ENCODE results near the gene UBE2H. TPM values are rescaled to one million over a fixed set of nuclear protein-coding genes. Genes with fewer than 3 reads are reported as not detected.
"Not testable (repeated sequence)": the region's sequence is repeated elsewhere in the genome, so short reads cannot be mapped to it uniquely, and the experiment has no call there.

The UBE2H gene
- total RNA-seq, 1 donor from 2014 or later: 104 TPM

GRCh38 chr7:129799350-129799955, 153.3 kb downstream of the UBE2H start:
- TF ChIP-seq CTCF (IDR thresholded peaks at IDR 0.05; ENCODE audit: unreplicated experiment): no peak
- Mint-ChIP-seq H3K27me3 (ENCODE audit: low read depth) (no peaks in the 10 kb centered on the region), H3K36me3 (no peaks in the 10 kb centered on the region), H3K27ac (no peak overlapping the region), H3K4me3 (no peak overlapping the region), H3K4me1 (peaks cover 8% of the 10 kb centered on the region), H3K9me3 (no peaks in the 10 kb centered on the region)
- no peak for DNase-seq (ENCODE audit: low spot score in 2 of 2, unreplicated experiment in 2 of 2)

GRCh38 chr7:129798616-129799349, 154.0 kb downstream of the UBE2H start:
- Mint-ChIP-seq H3K36me3 (no peaks in the 10 kb centered on the region), H3K4me1 (peaks cover 8% of the 10 kb centered on the region), H3K4me3 (no peak overlapping the region), H3K9me3 (no peaks in the 10 kb centered on the region), H3K27ac (no peak overlapping the region), H3K27me3 (ENCODE audit: low read depth) (no peaks in the 10 kb centered on the region)
- no peak for TF ChIP-seq CTCF (IDR thresholded peaks at IDR 0.05; ENCODE audit: unreplicated experiment)
- DNase-seq (ENCODE audit: low spot score in 2 of 2, unreplicated experiment in 2 of 2): no peak

- H3K27me3 Mint-ChIP-seq (ENCODE audit: low read depth): no peaks in the 10 kb centered on the region
- H3K27ac Mint-ChIP-seq: peak overlapping the region; percentile 67
- H3K36me3 Mint-ChIP-seq: no peaks in the 10 kb centered on the region
- H3K9me3 Mint-ChIP-seq: no peaks in the 10 kb centered on the region
- TF ChIP-seq CTCF (IDR thresholded peaks at IDR 0.05; ENCODE audit: unreplicated experiment): no peak
- no peak overlapping the region for H3K4me3 Mint-ChIP-seq
- no peak for DNase-seq (ENCODE audit: low spot score in 2 of 2, unreplicated experiment in 2 of 2)
- peaks cover 8% of the 10 kb centered on the region for H3K4me1 Mint-ChIP-seq
These were observed 155.5 kb downstream of the UBE2H start for GRCh38 chr7:129797214-129797789.

- no peak for TF ChIP-seq CTCF (IDR thresholded peaks at IDR 0.05; ENCODE audit: unreplicated experiment)
- Mint-ChIP-seq H3K4me3 (no peak overlapping the region), H3K27me3 (ENCODE audit: low read depth) (peaks cover under 1% of the 10 kb centered on the region), H3K9me3 (no peaks in the 10 kb centered on the region), H3K27ac (no peak overlapping the region), H3K4me1 (peaks cover 8% of the 10 kb centered on the region), H3K36me3 (no peaks in the 10 kb centered on the region)
- DNase-seq (ENCODE audit: low spot score in 2 of 2, unreplicated experiment in 2 of 2): no peak
These were observed 156.5 kb downstream of the UBE2H start for GRCh38 chr7:129796186-129796775.

- H3K36me3 Mint-ChIP-seq; H3K4me3 Mint-ChIP-seq; H3K27ac Mint-ChIP-seq; H3K9me3 Mint-ChIP-seq; H3K4me1 Mint-ChIP-seq; DNase-seq (ENCODE audit: low spot score in 2 of 2, unreplicated experiment in 2 of 2): not testable (repeated sequence)
- peaks cover 11% of the 10 kb centered on the region for H3K27me3 Mint-ChIP-seq (ENCODE audit: low read depth)
These were observed 158.3 kb downstream of the UBE2H start for GRCh38 chr7:129794461-129794860.
